HG03469 (cell line): ENCODE data around the gene HSD17B8.

Source experiments
- ATAC-seq: cut with Tn5 transposase; IDR thresholded peaks from one replicate; pipeline ENCODE4 v1.9.1; 2021; ENCODE audit warnings: mild to moderate bottlenecking, moderate library complexity, moderate number of reproducible peaks; ENCODE audit not compliant: unreplicated experiment

The HSD17B8 gene

DNA sequence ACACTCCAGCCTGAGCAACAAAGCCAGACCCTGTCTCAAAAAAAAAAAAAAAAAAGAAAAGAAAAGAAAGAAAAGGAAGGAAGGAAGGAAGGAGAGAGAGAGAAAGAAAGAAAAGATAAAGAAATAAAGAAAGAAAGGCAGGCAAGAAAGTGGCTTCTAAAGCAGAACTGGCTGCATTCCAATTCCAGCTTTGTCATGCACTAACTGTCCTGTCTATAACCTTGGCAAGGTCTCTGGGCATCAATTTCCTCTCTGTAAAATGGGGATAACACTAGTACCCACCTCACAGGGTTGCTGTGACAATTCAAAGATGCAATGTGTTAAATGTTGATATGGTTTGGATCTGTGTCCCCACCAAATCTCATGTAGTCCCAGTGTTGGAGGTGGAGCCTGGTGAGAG lies 31.9 kb downstream of the HSD17B8 start:
- ATAC-seq = no peak

DNA sequence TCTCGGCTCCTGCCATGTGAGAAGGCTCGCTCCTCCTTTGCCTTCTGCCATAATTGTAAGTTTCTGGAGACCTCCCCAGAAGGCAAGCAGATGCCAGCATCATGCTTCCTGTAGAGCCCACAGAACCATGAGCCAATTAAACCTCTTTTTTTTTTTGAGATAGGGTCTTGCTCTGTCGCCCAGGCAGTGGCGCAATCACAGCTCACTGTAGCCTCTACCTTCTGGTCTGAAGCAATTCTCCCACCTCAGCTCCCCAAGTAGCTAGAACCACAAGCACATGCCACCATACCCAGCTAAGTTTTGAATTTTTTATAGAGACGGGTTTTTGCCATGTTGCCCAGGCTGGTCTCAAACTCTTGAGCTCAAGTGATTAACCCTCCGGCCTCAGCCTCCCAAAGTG lies 32.4 kb downstream of the HSD17B8 start:
- no peak for ATAC-seq

DNA sequence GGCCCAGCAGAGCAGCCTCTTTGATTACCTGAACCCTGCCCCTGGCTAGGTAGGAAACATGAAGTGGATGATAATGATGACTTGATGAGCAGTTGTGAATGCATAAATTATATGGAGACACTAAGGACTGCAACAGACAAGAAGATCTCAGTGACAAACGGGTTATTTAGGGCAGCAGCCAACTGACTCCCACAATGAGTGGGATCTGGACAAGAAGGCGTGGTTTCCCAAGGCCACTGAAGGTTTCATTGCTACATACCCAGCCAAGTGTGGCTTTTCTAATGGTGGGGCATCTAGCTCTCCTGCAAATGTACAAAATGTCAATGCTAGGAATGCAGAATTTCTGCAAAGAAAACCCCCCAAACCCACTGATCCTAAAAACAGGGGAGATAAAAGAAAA lies 33.3 kb downstream of the HSD17B8 start:
- ATAC-seq = no peak

DNA sequence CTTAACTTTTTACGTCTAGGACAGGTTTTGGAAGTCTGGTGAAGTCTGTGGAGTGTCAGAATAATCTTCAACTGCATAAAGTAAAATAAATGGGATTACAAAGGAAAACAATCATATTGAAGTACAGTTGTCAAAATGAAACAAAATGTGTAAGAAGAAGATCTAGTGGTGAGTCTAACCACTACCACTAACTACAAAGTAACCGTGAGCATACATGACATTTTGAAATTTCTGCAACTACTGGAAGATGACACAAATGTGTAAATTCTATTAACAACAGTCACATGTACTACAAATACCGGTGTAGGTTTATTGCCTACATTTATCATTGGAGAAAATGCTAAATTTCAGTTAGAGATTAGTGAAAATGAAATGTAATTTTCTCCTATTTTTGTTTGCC lies 37.5 kb downstream of the HSD17B8 start:
- ATAC-seq = no peak

DNA sequence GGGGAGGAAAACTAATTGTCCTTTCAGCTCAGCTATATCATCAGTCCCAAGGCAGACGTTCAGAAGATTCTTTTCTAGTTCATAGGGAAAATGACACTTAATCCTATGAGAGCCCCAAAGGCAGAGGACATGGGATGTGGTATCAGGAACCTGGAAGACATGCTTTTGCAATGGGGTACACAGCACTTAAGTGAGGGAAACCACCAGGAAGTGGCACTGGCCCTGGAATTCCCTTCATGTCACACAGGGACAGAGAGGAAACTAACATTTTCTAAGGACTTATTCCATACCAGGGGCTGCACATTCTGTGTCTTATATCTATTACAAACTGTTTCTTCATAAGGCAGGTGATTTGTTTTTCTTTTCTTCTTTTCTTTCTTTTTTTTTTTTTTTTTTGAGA lies 39.0 kb downstream of the HSD17B8 start:
- ATAC-seq = no peak

DNA sequence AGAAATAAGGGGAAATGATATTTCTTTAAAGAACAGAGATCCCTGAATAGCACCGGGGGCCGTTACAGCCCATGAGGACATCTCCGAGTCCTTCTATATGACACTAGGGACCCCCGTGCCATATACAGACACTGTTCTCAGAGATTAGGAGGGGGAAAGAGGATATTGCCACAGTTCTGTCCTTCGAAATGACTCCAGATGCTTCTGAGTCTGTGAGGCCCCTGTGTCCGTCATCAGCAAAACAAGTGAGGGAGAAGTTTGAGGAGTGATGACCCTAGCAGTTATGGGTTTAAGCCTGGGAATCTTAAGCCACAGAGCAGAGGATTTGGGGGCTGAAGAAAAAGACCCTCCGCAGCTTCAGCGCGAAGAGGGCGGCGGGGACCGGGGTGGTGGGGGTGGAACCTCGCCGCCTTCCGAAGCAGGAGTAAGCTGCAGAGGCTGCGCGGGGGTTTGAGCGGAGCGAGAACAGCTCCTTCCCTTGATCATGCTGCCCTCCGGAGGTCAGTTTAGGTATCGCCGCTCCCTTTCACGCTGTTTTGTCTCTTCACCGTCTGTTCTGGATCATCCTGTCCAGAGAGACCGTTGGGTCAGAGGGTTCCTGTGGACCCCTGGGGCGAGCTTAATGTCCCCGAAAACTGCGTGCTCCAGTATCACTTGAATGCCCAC lies 43.7 kb downstream of the HSD17B8 start:
- no peak for ATAC-seq

DNA sequence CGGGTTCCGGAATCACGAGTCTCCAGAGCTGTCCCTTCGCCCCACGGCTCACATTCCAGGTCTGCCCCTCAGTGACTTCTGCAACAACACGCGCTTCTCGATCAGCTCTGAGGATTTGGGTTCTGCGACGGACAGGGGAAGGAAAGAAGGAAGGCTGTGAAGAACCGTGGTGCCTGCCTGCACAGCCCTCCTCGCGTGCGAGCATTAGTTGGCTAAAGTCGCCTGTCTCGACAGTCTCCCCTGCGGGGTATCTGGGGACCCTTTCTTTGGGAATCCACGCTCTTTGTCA lies 44.1 kb downstream of the HSD17B8 start:
- ATAC-seq = no peak

DNA sequence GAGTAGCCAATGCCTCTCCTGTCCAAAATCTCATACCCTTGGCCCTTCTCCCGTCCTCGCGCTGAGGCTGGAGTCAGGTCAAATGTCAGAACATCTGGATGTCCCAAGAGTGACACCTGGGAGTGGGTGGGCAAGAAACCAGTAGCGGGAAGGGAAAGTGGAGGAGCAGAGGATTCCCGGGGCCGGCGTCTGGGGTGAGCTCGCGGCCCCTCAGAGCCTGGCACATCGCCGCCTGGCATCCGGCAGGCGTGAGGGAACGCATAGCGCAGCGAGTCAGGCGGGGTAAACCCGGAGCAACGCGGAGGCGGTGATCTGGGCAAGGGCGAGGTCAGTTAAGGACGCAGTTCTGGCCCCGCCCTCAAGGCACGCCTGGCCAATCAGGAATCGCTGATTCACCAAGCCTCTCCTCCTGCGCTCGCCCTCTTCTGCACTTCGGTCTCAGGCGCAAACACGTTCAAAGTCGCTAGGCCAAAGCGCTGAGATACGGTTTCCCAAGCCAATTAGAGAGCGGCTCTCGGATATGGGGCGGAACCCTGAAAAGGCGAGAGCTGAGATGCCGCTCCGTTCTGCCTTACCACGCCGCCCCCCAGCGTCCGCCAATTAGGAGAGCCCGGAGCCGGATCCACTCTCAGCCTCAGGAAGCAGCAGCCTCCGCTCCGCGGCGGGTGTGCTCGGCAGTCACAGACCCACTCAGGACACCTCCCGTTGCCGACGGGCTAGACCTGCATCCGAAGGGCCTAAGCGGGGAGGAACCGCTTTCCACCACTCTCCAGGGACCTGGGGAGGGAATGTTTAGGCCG lies 44.7 kb downstream of the HSD17B8 start:
- peak; percentile 70 for ATAC-seq

DNA sequence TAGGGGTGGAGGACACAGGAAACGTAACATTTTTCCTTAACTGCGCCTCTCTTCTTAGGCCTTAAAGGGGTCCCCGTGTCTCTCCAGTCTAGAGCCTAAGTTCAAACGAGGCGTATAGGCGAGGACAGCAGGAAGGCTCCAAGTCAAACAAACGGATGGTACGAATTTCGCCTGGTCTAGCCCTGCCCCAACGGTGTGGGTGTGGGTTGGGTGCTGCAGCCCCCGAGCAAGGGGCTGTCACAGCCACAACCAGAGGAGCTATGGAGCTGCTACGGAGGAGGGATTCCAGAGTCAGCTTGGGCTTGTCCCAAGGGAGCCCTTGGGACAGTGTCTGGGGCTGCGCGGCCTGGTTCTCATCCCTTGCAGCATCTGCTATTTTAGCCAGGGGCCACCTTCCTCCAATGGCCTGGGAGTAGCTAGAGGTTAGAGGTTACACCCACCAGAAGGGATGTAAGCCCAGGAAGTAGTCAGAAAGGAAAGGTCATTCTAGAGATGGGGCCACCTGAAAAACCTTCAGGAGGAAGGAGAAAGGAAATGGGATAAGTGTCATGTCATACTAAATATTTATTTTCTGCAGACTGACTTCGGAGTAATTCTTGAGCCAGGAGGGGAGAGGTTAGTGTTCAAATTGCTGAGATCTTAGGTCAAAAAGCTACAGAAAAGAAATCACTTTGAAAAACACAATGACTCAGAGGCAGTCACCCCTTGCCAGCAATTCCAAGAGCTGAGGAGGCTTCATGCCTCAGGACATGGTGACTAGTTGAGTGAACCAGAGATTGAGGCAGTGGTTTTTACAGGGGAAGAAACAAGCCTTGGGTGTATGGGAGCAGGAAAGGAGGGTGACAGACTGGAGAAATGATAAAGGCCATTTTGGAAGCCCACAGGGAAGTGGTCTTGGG lies 45.5 kb downstream of the HSD17B8 start:
- ATAC-seq = no peak

DNA sequence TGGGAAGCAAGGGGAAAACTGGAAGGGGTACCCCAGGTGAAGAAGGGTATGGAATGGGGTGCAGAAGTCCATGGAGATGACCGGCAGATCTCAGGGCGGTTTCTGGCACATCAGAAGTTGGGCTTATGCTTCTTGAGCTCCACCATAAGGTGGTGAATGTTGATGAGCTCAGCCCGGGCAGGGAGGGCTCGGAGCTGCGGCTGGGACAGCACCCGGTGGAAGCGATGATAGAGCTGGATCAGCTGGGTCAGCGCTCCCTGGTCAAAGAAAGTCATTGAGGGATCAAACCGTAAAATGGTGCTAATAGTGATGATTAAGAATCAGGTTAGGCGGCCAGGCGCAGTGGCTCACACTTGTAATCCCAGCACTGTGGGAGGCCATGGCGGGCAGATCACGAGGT lies 46.3 kb downstream of the HSD17B8 start:
- no peak for ATAC-seq

DNA sequence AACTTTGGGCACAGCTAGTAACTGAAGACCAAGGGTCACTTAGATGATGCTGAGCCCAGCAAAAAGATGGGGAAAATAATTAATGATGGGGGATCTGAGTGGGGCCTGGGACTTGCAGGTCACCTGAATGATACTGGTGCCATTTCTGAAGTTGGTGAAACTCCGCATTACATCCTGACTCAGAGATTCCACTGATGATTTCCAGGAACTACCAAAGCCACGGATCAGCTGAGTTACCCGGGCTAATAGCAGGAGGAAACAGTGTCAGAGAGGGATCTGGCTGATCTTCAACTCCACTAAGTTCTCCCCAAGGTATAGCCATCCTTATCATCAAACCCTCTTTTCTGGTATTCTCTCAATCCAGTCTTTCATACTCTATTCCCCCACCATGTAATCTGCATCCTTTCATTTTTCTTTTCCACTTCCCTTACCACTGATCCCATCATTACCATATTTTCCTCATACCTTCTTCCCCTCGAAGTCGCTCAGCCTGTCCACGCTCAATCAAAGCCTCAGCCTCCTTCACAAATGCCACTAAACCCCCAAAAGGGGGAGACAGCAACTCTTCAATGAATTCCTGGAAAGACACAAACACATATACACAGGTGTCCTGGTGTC lies 47.0 kb downstream of the HSD17B8 start:
- no peak for ATAC-seq

DNA sequence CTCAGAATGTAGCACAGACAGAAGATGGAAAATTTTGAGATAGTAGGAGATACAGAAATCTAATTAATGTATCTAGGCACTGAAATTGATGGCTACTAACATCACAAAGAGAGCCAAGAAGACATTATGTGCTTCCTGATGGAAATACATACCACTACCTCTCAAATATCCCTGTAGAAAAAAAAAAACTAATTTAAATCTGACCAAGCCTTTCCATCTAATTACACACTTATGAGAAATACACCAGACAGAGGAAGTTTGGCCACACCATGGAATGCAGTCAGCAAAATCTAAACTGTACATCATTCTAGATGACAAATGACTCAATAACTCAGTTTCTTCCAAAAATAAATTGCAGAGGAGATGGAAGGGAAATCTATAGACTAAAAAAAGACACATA lies 48.3 kb downstream of the HSD17B8 start:
- ATAC-seq = no peak

DNA sequence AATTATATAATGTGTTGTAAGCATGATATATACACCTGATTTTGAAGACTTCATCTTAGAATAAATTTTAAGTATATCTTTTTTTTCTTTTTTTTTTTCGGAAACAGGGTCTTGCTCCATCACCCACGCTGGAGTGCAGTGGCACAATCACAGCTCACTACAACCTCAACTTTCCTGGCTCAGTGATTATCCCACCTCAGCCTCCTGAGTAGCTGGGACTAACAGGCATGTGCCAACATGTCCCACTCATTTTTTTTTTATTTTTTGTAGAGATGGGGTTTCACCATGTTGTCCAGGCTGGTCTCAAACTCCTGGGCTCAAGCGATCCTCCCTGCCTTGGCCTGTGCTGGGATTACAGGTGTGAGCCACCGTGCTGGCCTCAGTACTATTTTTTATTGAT lies 50.1 kb downstream of the HSD17B8 start:
- ATAC-seq = no peak
